ENCODE data around the gene CHST15. TPM values are rescaled to one million over a fixed set of nuclear protein-coding genes. Genes with fewer than 3 reads are reported as not detected.

The CHST15 gene
- total RNA-seq, 1 donor from 2014 or later: 11.1 TPM

DNA sequence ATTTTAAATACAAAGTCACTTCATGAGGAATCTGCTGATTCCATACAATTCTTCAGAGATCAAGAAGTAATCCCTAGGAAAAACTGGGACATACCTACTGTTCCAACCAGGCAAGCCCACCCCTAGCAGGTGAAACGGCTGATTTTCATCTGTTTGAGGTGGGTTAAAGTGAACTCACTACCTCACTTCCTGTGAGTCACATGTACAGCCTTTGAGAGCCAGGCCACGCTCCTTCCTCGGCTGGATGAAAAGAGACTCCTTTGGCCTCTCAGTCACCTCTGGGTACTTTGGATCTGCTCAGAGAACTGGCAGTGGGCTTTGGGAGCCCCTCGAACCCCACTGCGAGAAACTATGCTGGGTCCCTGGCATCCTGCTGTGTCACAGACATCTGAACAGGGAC is 68.2 kb downstream of the CHST15 start:
- DNase-seq (ENCODE audit: low read depth): peak; percentile 28
- no peak for FAIRE-seq
- H3K4me3 ChIP-seq (ENCODE audit: low read depth, low read length): no peak overlapping the region
- TF ChIP-seq, protein P1, sequence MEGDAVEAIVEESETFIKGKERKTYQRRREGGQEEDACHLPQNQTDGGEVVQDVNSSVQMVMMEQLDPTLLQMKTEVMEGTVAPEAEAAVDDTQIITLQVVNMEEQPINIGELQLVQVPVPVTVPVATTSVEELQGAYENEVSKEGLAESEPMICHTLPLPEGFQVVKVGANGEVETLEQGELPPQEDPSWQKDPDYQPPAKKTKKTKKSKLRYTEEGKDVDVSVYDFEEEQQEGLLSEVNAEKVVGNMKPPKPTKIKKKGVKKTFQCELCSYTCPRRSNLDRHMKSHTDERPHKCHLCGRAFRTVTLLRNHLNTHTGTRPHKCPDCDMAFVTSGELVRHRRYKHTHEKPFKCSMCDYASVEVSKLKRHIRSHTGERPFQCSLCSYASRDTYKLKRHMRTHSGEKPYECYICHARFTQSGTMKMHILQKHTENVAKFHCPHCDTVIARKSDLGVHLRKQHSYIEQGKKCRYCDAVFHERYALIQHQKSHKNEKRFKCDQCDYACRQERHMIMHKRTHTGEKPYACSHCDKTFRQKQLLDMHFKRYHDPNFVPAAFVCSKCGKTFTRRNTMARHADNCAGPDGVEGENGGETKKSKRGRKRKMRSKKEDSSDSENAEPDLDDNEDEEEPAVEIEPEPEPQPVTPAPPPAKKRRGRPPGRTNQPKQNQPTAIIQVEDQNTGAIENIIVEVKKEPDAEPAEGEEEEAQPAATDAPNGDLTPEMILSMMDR (IDR thresholded peaks at IDR 0.05; ENCODE audit: insufficient read depth, low read length, severe bottlenecking): no peak
- H3K27me3 ChIP-seq (ENCODE audit: control insufficient read depth, insufficient read depth, low read length): no peaks in the 10 kb centered on the region
- peaks cover 1% of the 10 kb centered on the region for H3K36me3 ChIP-seq (ENCODE audit: control insufficient read depth, insufficient read depth, low read length)

GRCh38 chr10:124022066-124022465 is 71.3 kb downstream of the CHST15 start:
- no peak overlapping the region for H3K4me3 ChIP-seq (ENCODE audit: low read depth, low read length)
- DNase-seq (ENCODE audit: low read depth): peak; percentile 62
- TF ChIP-seq, protein P1 (IDR thresholded peaks at IDR 0.05; ENCODE audit: insufficient read depth, low read length, severe bottlenecking): no peak
- H3K27me3 ChIP-seq (ENCODE audit: control insufficient read depth, insufficient read depth, low read length): no peaks in the 10 kb centered on the region
- peaks cover 3% of the 10 kb centered on the region for H3K36me3 ChIP-seq (ENCODE audit: control insufficient read depth, insufficient read depth, low read length)
- no peak for FAIRE-seq

GRCh38 chr10:124020981-124021815 is 72.2 kb downstream of the CHST15 start:
- no peaks in the 10 kb centered on the region for H3K27me3 ChIP-seq (ENCODE audit: control insufficient read depth, insufficient read depth, low read length)
- peak; percentile 84 for DNase-seq (ENCODE audit: low read depth)
- H3K36me3 ChIP-seq (ENCODE audit: control insufficient read depth, insufficient read depth, low read length): peaks cover 3% of the 10 kb centered on the region
- TF ChIP-seq, protein P1 (IDR thresholded peaks at IDR 0.05; ENCODE audit: insufficient read depth, low read length, severe bottlenecking): no peak
- no peak overlapping the region for H3K4me3 ChIP-seq (ENCODE audit: low read depth, low read length)
- FAIRE-seq: peak; percentile 90

- FAIRE-seq (no peak), DNase-seq (ENCODE audit: low read depth) (no peak)
- TF ChIP-seq, protein P1 (IDR thresholded peaks at IDR 0.05; ENCODE audit: insufficient read depth, low read length, severe bottlenecking): no peak
- H3K36me3 ChIP-seq (ENCODE audit: control insufficient read depth, insufficient read depth, low read length): peaks cover 3% of the 10 kb centered on the region
- no peaks in the 10 kb centered on the region for H3K27me3 ChIP-seq (ENCODE audit: control insufficient read depth, insufficient read depth, low read length)
- no peak overlapping the region for H3K4me3 ChIP-seq (ENCODE audit: low read depth, low read length)
Measured at GRCh38 chr10:124019886-124020797, 73.3 kb downstream of the CHST15 start.

DNA sequence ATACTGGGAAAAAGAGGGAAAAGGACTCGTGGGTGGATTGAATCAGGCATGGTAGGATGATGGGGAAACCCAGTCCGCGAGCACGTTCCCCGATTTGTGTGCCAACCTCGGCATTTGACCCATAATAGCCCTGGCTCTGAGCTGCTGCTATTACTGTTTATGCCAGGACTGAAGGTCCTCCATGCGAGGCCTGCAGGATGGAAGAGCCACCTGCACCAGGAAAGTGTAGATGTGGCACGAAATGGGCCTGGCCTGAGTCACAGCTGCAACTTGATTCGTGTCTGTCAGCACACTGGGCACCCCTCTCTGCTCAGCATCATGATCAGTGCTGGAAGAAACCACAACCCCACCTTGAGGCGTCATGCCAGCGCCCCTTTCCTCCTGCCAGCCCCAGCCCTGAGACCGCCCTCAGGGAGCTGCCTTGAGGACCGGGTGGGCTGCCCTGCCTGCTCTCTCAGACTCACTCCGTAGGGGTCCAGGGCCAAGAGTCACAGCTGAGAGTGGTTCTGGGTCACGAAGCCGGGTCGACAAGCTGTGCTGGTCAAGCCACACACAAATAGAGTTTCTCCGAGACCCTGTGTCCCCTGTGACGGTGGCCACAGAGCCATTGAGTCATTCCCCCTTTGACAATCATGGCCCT is 74.4 kb downstream of the CHST15 start:
- H3K36me3 ChIP-seq (ENCODE audit: control insufficient read depth, insufficient read depth, low read length): peaks cover 3% of the 10 kb centered on the region
- DNase-seq (ENCODE audit: low read depth) (no peak), FAIRE-seq (peak; percentile 40)
- H3K27me3 ChIP-seq (ENCODE audit: control insufficient read depth, insufficient read depth, low read length): no peaks in the 10 kb centered on the region
- TF ChIP-seq, protein P1 (IDR thresholded peaks at IDR 0.05; ENCODE audit: insufficient read depth, low read length, severe bottlenecking): no peak
- no peak overlapping the region for H3K4me3 ChIP-seq (ENCODE audit: low read depth, low read length)
